ENCODE measurements around the gene MACF1.
"Not testable (repeated sequence)": the region's sequence is repeated elsewhere in the genome, so short reads cannot be mapped to it uniquely, and the experiment has no call there.

The MACF1 gene, protein sequence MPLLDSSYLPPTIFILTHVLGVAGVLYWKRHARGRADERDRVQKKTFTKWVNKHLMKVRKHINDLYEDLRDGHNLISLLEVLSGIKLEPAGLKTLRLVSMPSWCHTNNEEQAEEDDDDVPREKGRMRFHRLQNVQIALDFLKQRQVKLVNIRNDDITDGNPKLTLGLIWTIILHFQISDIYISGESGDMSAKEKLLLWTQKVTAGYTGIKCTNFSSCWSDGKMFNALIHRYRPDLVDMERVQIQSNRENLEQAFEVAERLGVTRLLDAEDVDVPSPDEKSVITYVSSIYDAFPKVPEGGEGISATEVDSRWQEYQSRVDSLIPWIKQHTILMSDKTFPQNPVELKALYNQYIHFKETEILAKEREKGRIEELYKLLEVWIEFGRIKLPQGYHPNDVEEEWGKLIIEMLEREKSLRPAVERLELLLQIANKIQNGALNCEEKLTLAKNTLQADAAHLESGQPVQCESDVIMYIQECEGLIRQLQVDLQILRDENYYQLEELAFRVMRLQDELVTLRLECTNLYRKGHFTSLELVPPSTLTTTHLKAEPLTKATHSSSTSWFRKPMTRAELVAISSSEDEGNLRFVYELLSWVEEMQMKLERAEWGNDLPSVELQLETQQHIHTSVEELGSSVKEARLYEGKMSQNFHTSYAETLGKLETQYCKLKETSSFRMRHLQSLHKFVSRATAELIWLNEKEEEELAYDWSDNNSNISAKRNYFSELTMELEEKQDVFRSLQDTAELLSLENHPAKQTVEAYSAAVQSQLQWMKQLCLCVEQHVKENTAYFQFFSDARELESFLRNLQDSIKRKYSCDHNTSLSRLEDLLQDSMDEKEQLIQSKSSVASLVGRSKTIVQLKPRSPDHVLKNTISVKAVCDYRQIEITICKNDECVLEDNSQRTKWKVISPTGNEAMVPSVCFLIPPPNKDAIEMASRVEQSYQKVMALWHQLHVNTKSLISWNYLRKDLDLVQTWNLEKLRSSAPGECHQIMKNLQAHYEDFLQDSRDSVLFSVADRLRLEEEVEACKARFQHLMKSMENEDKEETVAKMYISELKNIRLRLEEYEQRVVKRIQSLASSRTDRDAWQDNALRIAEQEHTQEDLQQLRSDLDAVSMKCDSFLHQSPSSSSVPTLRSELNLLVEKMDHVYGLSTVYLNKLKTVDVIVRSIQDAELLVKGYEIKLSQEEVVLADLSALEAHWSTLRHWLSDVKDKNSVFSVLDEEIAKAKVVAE (N-terminal part only)

GRCh38 chr1:39204441-39205081, at the start of gene MACF1:
Gene MACF1, plus strand, starts transcription at chr1:39204695. Its CDS starts 328 bp downstream, at chr1:39205023.
- peak; percentile 94 for DNase-seq (ENCODE audit: low read depth)

GRCh38 chr1:39157304-39157703, 47.2 kb upstream of the MACF1 start:
- DNase-seq (ENCODE audit: low read depth) = no peak

GRCh38 chr1:39158327-39159086, 46.0 kb upstream of the MACF1 start:
- DNase-seq (ENCODE audit: low read depth) = no peak

DNA sequence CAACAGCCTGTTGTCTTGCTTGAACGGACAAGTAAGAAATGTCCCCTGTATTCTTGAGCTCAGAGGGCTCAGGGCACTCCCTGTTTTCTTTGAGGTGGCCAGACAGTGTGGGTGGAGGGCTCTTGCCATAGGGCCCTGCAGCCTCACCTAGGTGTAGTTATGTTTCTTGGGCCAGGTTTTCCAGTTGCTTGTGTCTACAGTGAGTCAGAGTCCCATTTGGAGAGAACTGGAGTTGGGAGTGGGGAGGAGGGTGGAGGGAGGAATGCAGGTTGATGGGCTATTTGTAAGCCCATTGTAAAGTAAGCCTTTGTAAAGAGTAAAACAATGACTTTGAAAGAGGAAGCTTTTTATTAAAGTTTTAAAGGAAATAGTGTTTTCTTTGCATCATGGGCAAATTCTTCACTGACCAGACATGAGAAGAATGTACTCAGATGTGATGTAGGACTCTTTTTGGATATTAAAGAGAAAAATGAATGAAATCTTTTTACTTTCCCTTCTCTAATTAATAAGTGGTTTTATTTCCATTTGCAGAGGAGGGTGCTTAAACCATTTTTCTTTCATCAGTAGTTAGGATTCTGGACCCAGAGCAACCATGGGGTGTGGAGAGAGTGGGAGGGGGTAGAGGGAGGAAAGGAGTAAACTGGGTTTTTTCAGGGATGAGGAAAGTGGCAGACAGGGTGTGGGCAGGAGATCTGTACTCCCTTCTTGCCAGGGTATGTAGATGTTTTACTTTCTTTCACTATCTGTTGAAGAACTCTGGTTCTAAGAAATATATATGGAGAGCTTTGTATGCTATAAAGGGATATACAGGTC, 45.1 kb upstream of the MACF1 start:
- no peak for DNase-seq (ENCODE audit: low read depth)

- DNase-seq (ENCODE audit: low read depth) = no peak
Measured at GRCh38 chr1:39160703-39161102, 43.8 kb upstream of the MACF1 start.

DNA sequence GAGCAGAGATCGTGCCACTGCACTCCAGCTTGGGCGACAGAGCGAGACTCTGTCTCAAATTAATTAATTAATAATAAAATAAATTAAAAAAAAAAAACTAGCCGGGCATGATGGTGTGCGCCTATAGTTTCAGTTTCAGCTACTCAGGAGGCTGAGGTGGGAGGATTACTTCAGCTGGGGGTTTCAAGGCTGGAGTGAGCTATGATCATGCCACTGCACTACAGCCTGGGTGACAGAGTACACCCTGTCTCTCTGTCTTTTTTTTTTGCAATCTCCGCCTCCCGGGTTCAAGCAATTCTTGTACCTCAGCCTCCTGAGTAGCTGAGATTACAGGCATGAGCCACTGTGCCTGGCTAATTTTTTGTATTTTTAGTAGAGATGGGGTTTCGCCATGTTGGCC, 42.7 kb upstream of the MACF1 start:
- not testable (repeated sequence) for DNase-seq (ENCODE audit: low read depth)

GRCh38 chr1:39163469-39163868, 41.0 kb upstream of the MACF1 start:
- DNase-seq (ENCODE audit: low read depth) = no peak

DNA sequence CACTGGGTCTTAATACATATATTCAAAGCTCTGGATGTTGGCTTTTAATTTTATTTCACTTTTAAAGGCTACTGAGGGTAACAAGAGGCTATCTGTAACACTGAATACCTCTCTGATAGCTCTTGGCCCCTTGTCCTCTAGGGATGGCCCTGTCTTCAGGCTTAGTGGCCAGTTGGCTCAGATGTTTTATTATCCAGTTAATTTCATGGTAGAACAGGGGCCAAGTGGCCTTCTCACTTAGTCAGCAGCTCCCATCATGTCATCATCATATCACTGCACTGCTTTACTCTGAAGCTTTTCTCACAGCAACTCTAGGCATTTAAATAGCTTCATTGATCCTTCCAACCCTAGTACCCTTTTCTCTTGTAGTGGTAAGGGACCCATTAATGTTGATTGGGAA, 40.2 kb upstream of the MACF1 start:
- no peak for DNase-seq (ENCODE audit: low read depth)

GRCh38 chr1:39165049-39165448, 39.4 kb upstream of the MACF1 start:
- DNase-seq (ENCODE audit: low read depth) = no peak

DNA sequence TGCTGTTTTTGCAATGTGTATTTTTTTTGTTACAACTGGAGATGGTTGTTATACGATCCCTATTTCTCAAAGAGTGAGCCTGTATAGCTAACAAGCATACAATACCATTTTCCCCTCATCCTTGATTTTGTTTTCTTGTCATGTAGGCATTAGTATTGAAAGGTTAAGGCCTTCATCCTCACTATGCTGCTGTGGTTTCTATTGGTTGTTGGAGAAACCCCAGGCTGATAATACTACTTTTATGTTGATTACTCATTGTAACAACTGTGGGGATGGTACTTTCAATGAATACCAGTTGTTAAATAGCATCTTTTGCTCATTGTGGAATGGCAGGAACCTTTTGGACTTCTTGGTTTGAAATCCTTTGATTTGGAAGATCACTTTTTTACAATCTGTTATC, 39.0 kb upstream of the MACF1 start:
- DNase-seq (ENCODE audit: low read depth) = no peak

- no peak for DNase-seq (ENCODE audit: low read depth)
Measured at GRCh38 chr1:39167632-39168209, 36.8 kb upstream of the MACF1 start.

DNA sequence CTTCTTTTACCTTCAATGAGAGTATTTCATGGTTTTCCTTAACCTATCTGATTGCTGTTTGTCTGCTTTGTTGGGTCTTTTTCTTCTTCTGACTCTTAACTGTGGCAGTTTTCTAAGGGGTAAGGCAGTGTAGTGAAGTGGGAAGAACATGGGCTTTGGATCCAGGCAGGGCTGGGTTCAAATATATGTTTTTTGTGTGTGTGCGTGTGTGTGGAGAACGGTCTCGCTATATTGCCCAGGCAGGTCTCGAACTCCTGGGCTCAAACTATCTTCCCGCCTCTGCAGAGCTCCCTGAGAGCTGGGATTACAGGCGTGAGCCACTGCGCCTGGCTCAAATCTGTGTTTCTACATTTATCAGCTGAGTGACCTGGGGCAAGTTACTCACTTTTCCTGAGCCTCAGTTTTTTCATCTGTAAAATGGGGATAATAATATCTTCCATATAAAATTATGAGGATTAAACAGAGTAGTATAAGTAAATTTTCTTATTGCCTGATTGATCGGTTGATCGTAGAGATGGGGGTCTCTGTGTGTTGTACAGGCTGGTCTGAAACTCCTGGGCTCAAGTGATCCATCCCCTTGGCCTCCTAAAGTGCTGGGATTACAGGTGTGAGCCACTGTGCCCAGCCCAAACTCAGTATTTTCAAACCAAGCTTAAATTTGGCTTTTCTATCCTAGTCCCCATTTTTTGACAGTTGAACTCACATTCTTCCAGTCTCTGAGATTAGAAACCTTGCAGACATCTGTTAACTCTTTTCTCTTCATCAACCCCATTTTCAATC, 36.0 kb upstream of the MACF1 start:
- DNase-seq (ENCODE audit: low read depth) = no peak

GRCh38 chr1:39170731-39171667, 33.5 kb upstream of the MACF1 start:
- no peak for DNase-seq (ENCODE audit: low read depth)

DNA sequence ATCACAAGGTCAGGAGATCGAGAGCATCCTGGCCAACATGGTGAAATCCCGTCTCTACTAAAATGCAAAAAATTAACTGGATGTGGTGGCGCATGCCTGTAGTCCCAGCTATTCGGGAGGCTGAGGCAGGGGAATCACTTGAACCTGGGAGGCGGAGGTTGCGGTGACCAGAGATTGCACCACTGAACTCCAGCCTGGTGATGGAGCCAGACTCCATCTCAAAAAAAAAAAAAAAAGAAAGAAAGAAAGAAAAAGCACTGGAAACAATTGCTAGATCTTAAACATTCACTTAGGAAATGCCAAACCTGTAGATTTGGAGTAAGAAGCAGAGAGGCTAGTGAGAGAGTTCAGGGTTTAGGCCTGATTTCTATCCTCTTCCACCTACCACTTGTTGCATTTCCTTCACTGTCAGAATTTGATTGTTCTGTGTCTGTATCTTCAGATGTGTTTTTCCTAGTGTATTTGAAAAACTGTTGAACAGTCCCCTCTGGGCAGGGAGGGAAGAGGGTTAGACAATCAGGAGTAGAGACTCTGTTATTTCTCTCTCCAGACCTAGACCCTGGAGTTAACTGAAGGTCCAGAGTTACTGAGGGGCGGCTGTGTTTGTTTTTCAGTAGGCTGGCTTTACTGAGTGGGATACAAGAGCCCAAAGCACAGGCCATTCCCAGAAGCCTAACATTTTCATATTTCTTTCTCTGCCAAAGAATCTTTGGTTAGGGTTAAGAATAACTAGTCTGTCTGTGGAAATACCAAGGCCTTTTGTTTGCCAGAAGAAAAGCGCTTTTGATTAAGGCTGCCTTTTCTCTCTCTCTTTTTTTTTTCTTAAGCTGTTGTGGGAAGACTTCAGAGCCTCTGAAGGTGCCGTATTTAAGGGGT, 31.1 kb upstream of the MACF1 start:
- no peak for DNase-seq (ENCODE audit: low read depth)

DNA sequence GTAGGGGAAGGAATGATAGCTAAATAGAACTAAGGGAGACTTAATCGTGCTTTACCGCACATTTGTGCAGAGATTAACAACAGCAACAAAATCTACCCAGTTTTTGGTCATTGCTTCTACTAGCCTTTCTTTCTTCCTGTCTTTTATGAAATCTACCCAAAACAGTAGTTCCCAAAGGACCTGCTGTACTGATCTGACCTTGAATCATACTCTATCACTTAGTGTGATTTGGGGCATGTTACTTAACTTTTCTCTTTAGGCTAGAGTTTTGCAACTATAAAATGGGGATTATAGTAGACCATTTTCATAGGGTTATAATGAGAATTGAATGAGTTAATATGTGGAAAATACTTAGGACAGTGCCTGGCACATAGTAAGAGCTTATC, 30.5 kb upstream of the MACF1 start:
- DNase-seq (ENCODE audit: low read depth) = no peak

- no peak for DNase-seq (ENCODE audit: low read depth)
Measured at GRCh38 chr1:39174390-39175081, 30.0 kb upstream of the MACF1 start.

Measured in non-pigmented ciliary epithelial cell (primary cell).